ENCODE results near the gene RASA3.
"Not testable (repeated sequence)": the region's sequence is repeated elsewhere in the genome, so short reads cannot be mapped to it uniquely, and the experiment has no call there.

Gene RASA3

DNA sequence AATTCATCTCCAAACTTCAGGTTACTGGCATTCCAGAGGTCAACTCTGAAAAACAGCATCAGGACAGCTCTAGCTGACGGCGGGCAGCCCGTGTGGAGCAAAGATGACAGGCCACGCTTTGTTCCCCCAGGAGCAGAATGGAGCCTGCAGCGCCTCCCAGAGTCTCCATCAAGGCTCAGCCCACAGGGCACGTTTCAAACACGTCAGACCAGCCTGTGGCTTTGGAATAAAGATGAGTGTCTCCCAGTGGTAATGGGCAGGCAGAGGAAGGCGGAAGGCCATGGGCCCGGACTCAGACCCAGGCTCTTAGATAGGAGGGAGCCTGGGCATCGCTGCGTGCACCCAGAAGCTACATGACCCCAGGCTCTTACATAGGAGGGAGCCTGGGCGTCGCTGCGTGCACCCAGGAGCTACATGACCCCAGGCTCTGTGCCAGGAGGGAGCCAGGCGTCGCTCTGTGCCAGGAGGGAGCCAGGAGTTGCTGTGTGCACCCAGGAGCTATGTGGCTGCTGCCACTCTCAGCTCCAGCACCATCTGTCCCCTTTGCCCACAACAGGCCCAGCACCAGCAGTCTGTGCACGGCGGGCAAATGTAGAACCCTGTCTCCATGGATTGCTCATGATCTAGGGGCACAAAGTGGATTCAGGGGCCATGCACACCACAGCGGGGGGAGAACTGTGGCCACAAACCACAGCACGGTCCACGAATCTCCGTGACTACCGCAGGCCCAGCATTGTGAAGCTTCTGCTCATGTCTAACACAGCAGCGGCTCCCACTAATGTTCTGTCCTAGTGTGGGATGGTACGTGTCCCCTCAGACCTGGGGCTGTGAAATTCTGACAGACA is 110.7 kb downstream of the RASA3 start:
- no peak for DNase-seq (ENCODE audit: low read depth in 2 of 2)

DNA sequence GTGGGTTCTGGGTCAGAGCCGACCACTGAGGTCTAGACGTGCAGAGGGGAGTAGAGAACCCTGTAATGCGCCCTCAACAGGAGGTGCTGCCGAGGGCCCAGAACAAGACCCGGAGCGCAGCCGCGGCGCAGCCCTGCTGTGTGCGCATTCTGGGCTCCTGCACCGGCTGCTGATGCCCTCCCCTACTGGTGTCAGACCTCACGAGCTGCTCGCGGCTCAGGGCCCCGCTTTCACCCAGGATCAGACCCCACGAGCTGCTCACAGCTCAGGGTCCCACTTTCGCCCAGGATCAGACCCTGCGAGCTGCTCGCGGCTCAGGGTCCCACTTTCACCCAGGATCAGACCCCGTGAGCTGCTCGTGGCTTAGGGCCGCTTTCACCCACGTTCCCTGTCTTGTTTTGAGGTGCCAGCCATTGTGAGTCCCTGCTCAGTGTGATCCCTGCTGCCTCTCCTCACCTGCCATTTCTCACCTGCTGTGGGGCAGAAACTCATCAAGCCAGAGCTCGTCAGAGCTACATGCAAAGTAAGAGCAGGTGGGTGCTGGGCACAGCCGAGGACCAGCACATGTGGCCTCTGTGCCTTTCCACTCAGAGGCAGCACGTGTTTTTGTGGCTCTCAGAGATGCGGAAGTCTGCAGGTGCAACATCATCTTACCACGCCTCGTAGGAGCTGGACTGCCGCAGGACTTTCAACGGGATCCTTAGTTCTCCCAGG is 111.5 kb downstream of the RASA3 start:
- no peak for DNase-seq (ENCODE audit: low read depth in 2 of 2)

DNA sequence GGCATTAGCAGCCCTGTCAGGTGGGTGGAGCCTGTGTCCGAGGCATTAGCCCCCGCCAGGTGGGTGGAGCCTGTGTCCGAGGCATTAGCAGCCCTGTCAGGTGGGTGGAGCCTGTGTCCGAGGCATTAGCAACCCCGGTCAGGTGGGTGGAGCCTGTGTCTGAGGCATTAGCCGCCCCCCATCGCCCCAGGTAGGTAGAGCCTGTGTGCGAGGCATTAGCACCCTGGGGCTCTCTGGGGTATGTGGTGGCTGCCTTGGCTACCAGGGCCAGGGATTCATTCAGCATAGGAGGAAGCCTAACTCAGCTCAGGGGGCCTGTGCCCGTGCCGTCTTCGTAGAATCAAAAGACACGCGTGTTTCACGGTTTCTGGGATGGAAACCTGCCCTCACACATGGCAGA is 112.3 kb downstream of the RASA3 start:
- not testable (repeated sequence) for DNase-seq (ENCODE audit: low read depth in 2 of 2)

DNA sequence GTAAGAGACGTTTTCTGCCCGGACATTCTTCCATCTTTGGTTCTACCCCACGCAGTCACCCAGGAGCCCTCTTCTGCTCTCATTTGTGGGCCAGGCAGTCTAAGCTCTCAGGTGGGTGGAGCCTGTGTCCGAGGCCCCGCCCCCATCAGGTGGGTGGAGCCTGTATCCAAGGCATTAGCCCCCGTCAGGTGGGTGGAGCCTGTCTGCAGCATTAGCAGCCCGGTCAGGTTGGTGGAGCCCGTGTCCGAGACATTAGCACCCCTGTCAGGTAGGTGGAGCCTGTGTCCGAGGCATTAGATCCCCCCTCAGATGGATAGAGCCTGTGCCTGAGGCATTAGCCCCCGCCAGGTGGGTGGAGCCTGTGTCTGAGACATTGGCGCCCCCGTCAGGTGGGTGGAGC is 113.1 kb downstream of the RASA3 start:
- peak; percentile 16 to 41 for DNase-seq (ENCODE audit: low read depth in 2 of 2)

DNA sequence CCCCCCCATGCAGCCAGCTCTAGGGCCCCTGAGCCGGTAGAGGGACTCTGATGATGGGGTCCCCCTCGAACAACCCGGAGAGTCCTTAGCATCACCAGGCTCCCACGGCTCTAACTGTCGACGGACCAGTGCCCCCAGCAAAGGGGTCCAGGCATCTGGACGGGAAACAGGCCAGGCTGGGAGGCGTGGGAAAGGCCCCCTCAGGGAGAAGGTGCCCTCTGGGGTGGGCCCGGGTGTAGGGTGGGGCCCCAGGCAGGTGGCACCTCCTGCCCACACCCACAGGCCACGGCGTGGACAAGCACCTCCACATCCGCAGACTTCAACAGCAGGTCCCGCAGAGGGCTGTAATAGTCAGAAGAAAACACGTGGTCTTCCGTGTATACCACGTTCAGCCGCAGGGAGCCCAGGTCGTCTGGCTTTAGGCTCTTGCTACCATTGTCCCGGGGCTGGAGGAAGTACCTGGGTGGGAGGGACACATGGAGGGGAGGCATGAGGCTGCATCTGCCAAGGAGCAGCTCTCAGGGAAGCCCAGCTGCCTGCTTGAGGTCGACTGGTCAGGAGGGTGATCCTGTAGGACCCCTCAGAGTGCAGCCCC is 113.9 kb downstream of the RASA3 start:
- DNase-seq (ENCODE audit: low read depth in 2 of 2), result no peak

DNA sequence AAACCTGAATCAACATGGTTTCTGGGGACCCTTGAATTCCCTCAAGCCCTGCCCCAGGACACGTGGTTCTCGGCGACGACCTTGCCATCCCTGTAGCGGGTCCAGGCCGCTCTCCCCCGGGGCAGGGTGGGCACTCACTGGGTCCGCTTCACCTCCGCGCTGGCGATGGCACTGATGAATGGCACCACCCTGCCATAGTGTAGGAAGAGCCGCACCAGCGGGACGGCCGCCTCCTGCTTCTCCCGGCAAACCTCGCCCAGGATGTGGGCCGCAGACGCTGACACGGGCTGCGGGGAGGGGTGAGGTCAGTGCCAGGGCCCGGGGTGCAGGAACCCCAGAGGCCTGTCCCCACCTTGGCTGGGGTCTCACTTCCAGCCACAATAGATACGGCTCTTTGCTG is 114.5 kb downstream of the RASA3 start:
- DNase-seq (ENCODE audit: low read depth in 2 of 2), result no peak

DNA sequence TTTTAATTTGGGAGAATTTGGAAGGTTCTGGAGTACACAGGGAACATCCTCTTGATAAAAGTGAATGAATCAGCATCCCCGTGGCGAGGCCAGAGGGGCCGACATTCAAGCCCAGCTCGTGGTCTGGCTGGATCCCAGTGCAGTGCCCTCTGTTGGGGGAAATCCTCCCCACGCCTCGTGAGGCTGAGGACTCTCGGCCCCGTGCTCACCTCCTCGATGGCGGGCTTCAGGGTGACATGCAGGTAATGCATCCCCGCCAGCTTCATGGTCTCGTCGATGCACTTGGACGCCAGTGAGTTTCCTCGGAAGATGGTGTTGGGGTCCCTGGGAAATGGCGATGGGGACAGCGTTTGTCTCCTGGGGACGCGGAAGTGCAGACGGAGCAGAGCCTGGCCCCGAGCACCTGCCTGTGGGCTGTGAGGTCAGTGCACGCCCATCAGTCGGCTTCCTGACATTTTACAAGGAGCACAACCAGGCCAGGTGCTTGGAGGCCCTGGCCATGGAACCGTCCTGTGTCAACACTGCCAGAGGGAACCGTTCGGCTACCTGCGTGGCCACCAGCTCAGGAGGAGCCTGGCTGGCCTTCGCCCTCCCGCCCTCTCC is 115.3 kb downstream of the RASA3 start:
- no peak for DNase-seq (ENCODE audit: low read depth in 2 of 2)

DNA sequence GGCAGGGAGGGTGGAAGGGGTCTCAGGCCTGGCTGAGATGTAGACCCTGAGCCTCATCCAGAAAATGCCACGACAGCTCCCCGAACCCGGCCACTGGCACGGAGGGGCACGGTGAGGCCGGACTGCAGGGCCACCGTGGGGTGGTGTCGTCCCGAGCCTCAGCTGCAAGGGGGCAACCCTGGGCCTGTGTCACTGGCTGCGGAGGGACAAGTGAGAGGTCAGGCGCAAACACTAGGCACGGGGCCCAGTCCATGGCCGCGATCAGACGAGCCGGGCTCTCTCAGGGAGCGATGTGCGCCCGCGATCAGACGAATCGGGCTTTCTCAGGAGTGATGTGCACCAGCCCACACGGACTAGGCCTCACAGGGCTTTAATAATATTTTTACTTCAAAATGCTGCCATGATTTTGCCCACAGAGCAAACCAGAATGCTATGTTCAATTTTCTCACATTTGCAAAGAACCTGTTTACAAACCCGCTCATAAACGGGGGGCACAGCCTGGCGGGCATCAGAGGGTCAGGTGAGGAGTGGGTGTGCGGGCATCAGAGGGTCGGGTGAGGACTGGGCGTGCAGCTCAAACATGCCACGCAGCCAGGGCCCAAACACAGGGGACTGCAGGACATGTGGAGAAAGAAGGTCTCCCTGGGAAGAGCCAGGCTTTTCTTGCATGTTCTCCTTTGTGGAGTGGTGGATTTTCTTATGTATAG is 115.9 kb downstream of the RASA3 start:
- DNase-seq (ENCODE audit: low read depth in 2 of 2), result no peak

DNA sequence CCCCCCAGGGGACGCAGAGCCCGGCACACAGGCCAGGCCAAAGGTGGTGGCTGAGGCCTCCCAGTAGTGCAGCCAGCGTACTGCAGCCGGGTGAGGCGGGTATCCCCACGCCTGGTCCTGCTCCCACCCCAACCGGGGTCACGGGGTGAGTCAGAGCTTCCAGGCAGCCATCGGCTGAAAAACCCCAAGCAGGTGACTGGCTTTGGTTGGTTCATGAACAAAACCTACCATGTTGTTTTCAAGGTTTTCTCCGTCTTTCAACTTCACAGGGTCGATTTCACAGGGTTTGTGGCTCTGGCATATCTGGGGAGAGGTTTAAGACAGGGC is 116.5 kb downstream of the RASA3 start:
- no peak for DNase-seq (ENCODE audit: low read depth in 2 of 2)

DNA sequence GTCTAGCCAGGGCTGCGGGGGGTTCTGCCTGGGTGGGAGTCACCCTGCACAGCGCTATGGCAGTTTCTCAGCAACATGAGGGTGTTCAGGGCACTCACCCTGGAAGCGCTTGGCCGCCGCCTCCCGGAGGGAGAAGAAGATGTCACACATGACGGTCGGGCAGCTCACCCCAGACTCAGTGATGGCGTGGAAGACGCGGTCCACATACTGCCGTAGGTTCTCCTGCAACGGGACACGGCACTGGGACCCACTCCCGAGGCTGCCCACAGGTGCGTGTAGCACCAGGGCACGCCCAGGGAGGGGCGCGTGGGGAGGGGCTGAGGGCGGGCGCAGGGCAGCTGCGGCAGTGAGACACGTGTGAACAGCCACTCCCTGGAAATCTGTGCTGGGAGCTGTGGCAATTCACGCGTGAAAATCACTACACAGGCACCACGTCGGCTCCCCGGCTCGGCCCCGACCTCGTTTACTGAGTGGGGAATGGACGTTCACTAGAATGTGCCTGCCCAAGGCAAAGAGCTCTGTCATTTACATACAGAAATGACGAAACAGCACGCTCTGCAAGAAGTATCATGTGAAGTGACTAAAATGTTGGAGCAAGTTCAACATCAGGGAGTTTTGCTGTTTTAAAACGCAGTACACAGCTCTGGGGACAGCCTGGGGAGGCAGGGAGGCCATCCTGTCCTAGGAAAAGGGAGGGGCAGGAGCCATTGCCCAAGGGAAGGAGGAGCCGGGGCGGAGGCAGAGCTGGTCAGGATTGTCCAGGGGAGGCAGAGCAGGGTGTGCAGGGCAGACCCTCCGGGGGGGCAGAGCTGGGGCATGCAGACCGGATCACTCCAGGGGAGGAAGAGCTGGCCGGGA is 117.1 kb downstream of the RASA3 start:
- no peak for DNase-seq (ENCODE audit: low read depth in 2 of 2)

DNA sequence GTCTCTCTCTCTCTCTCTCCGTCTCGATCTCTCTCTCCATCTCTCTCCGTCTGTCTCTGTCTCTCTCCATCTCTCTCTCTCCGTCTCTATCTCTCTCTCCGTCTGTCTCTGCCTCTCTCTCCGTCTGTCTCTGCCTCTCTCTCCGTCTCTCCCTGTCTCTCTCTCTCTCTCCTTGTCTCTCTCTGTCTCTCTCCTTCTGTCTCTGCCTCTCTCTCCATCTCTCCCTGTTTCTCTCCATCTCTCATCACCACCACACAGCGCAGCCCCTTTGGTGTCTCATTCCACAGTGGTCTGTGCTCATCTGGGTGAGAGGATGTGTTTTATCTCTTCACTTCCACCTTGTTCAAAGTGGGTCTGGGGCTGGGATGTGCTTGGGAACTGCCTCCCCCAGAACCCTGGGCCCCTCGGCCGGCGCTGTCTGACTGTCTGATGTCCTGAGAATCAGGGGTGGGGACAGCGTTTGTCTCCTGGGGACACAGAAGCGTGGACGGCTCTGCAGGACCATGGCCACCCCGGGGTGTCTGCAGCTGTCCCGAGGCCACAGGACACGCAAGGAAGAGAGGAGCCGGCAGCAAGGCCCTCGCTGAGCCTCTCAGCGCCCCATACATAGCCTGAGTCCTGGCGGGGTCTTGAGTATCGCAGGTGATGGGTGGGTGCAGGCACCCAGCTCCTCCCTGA is 118.3 kb downstream of the RASA3 start:
- DNase-seq (ENCODE audit: low read depth in 2 of 2), result no peak

DNA sequence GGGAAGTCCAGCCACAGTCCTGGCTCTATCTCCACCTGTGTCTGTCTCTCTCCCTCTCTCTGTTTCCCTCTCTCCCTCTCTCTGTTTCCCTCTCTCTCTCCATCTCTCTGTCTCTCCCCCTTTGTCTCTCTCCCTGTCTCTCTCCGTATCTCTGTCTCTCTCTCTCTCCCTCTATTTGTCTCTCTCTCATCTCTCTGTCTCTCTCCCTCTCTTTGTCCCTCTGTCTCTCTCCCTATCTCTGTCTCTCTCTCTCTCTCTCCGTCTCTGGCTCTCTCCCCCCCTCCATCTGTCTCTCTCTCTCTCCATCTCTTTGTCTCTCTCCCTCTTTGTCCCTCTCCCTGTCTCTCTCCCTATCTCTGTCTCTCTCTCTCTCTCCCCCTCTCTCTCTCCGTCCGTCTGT is 119.1 kb downstream of the RASA3 start:
- DNase-seq (ENCODE audit: low read depth in 2 of 2), result no peak

DNA sequence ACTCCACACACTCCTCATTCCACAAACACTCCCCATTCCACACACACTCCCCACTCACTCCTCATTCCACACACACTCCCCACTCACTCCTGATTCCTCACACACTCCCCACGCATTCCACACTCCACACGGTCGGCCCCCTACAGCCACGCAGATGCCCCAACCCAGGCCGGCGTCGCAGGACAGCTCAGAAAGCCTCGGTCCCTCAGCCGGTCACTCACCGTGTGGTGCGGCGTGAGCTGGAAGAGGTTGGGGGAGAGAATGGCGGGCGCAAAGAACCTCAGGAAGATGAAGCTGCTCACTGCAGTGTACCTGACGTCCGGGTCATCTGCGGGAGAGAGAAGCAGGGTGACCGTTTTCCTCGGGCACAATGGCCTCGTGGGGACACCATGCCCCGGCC is 119.5 kb downstream of the RASA3 start:
- no peak for DNase-seq (ENCODE audit: low read depth in 2 of 2)

DNA sequence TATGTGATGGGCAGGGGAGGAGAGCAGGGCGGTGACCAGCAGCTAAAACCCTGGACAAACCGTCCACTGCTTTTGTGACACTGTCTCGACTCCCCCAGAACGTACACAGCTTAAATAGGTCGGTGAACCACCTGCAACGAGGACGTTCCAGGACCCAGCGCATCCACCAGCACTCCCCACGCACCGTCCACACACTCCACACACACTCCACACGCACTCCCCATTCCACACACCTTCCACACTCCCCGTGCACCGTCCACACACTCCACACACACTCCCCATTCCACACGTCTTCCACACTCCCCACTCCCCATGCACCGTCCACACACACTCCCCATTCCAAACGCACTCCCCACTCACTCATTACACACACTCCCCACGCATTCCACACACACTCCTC is 120.3 kb downstream of the RASA3 start:
- DNase-seq (ENCODE audit: low read depth in 2 of 2), result no peak

DNA sequence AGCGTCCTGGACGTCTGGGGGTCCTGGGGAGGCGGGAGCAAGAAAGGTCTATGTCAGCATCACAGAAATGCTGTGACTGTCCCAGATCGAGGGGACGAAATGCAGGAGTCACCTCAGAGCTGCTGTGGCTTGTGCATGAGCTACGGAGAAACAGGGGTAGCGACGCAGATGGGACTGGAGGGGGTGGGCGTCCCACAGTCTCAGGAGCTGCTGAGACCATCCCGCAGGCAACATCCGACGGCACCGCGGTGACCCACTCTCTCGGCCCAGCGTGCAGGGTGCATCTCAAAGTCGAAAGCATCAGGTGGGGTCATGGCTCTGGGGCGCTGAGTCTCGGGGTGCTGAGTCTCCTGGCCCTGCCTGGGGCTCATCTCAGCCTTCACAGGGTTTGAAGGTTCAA is 121.2 kb downstream of the RASA3 start:
- no peak for DNase-seq (ENCODE audit: low read depth in 2 of 2)

DNA sequence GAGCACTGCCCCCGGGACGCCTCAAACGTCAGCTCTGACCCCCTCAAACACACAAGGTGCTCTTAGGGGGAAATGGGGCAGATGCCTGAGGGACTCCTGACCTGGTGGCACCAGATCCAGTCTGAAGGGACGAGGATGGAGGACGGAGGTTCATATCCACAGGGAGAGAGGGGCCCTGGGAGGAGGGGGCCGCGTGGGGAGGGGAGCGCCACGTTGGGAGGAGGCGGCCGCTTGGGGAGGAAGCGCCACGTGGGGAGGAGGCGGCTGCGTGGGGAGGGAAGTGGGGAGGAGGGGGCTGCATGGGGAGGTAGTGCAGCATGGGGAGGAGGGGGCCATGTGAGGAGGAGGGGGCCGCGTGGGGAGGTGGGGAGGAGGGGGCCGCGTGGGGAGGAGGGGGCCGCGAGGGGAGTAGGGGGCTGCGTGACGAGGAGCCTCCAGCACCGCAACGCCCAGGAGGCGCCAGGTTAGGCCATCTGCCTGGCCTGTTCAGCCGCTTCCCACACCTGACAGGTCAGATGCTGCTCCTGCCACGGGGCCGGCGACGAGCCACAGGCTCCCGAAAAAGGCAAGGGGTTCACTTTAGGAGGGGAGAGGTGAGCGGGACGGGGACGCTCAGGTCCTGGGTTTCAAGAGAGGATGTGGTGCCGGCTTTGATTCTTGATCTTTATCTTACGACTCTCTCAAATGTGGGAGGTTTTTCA is 121.9 kb downstream of the RASA3 start:
- DNase-seq (ENCODE audit: low read depth in 2 of 2), result no peak

DNA sequence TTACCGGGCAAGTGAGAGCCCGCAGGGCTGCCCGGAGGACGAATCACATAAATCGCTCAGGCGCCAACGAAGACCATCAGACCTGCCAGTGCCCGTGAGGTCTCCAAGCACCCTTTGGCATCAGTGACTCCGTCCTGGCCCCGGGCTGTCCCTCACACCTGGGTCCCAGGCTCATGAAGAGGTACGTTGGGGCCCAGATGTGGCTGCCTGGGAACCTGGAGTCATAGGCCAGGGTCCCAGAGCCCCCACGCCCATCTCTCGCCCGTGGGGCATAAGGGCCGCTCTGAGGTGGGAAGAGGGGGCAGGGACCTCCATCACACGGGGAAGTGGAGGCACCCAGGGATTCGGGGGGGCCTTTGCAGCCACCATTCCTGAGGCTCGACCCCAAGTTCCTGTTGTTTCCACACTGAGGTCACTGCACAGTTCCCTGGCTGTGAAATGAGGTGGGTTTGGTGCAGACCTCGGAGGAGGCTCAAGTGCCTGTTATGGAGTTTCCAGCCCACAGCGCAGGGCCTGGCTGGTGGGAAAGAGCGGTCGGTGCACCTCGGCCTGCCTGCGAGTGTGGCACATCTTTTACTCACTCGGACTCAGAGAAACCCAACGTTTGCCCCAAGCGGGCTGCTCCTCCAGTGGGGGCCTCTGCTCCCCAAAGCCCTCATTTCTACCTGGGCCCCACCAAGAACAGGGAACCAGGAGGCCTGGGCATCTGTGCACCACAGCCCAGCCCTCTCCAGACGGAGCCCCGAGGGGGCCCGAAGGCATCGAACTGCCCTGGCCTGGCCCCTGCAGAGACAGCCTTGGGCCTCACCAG is 122.6 kb downstream of the RASA3 start:
- no peak for DNase-seq (ENCODE audit: low read depth in 2 of 2)

DNA sequence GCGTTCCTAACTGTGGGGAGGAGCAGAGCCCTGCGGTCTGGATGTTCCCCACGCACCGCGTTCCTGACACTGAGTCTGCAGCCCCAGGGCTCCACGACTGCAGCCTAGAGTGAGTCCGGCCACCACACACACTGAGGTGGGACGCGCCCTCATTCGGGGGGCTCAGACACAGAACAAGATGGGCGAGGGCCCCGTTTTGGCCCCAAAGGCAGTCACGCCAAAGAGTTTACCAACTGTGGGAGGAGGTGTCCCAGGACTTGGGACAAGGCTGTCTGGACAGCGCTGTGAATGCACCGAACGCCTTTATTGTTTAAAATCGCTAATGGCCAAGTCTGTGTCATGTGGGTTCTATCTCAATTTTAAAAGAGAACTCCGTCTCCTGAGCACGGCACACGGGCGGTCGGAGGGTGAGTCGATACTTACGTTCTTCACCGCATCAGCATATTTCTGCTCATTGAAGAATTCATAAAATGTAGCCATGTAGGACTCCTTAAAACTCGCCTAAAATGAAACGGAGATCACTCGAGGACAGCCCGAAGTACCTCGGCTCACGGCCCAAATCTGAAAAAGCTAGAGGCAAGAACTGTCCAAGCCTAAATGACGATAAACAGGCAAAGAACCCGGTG is 123.3 kb downstream of the RASA3 start:
- DNase-seq (ENCODE audit: low read depth in 2 of 2), result no peak

DNA sequence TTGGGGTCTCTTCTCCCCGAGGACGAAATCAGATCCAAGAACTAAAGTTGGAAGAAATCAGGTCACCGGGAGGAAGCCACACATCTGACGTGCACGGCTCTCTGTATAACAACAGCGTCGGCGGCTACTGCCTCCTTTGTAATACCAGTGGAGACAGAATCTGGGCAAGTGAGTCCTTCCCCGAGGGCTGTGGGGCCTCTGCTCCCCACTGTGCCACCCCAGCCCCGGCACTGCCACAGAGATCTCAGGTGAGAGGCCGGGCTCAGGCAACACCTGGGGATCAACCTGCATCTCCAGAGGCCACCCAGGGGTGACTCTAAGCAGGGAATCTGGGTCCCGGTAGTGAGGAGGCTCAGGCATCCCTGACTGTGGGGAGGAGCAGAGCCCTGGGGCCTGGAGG is 124.9 kb downstream of the RASA3 start:
- no peak for DNase-seq (ENCODE audit: low read depth in 2 of 2)
